Measurements from ENCODE around the gene TPM4.

- TF ChIP-seq CTCF (IDR thresholded peaks at IDR 0.05) (no peak), POLR2A (IDR thresholded peaks at IDR 0.05) (no peak)
These were observed 43.2 kb upstream of the TPM4 start for GRCh38 chr19:16033136-16033530.

All from thyroid gland (tissue), 4 donors.